IMR-90 (cell line): ENCODE measurements around the gene TRIM75. TPM values are rescaled to one million over a fixed set of nuclear protein-coding genes. Genes with fewer than 3 reads are reported as not detected.
"Not testable (repeated sequence)": the region's sequence is repeated elsewhere in the genome, so short reads cannot be mapped to it uniquely, and the experiment has no call there.

Experiments used
- ATAC-seq: fragments of 200-7000 bp; cut with Tn5 transposase; 2 replicates; pipeline ENCODE4 v1.9.1; 2020; ENCODE audit warnings: low read depth, mild to moderate bottlenecking, moderate library complexity
- BruUV-seq: library from RNA; stranded (reverse); fragments of 400-500 nt; replicated peaks from 2 replicates; lab custom pipeline; 2021; lab: Mats Ljungman, UMichigan
- CTCF ChIA-PET: fragments of 300-600 bp; formaldehyde crosslinking; extraction: SDS; loops from one replicate; lab custom pipeline; 2021; ENCODE audit warnings: antibody characterized with exemption; lab: Yijun Ruan, JAX
- POLR2A ChIA-PET: fragments of 300-600 bp; sonication (Branson Sonifier 250); formaldehyde crosslinking; loops from one replicate; lab custom pipeline; 2022; ENCODE audit warnings: antibody characterized with exemption; ENCODE audit not compliant: unreplicated experiment; lab: Charles Lee
- DNase-seq: peaks from one replicate; pipeline ENCODE4 v3.0.0; 2013
- H2AFZ ChIP-seq: replicated peaks from 2 replicates; pipeline ENCODE3; 2013; ENCODE audit warnings: low read length, mild to moderate bottlenecking; ENCODE audit not compliant: poor library complexity
- H2AK5ac ChIP-seq: 2 replicates; pipeline ENCODE4 v1.6.1; 2013; ENCODE audit warnings: low read depth, low read length, inconsistent platforms
- H2AK9ac ChIP-seq: replicated peaks from 2 replicates; pipeline ENCODE3; 2013; ENCODE audit warnings: mild to moderate bottlenecking, low read depth, low read length, moderate library complexity; ENCODE audit not compliant: poor library complexity
- H2BK120ac ChIP-seq: 2 replicates; pipeline ENCODE4 v1.6.1; 2013; ENCODE audit warnings: low read depth, low read length, inconsistent platforms
- H2BK15ac ChIP-seq: 3 replicates; pipeline ENCODE4 v1.6.1; 2013; ENCODE audit warnings: low read depth, low read length, inconsistent platforms
- H2BK20ac ChIP-seq: 2 replicates; pipeline ENCODE4 v1.6.1; 2013; ENCODE audit warnings: low read depth, mild to moderate bottlenecking, inconsistent platforms, low read length, moderate library complexity
- H2BK5ac ChIP-seq: 2 replicates; pipeline ENCODE4 v1.6.1; 2013; ENCODE audit warnings: mild to moderate bottlenecking, low read depth, low read length, inconsistent platforms; ENCODE audit not compliant: poor library complexity, severe bottlenecking
- H3K14ac ChIP-seq: replicated peaks from 2 replicates; pipeline ENCODE4 v1.6.1; 2013; ENCODE audit warnings: low read depth, low read length, inconsistent platforms
- H3K18ac ChIP-seq: 2 replicates; pipeline ENCODE4 v1.6.1; 2013; ENCODE audit warnings: low read depth, low read length, control low read depth
- H3K23ac ChIP-seq: 2 replicates; pipeline ENCODE4 v1.6.1; 2013; ENCODE audit warnings: low read depth, low read length, inconsistent platforms
- H3K27ac ChIP-seq: 2 replicates; pipeline ENCODE4 v1.5.1; 2013; ENCODE audit warnings: mild to moderate bottlenecking, control low read depth, low read length; ENCODE audit not compliant: insufficient read depth
- H3K27me3 ChIP-seq: 2 replicates; pipeline ENCODE4 v1.6.1; 2013; ENCODE audit warnings: low read length; ENCODE audit not compliant: control insufficient read depth, insufficient read depth
- H3K36me3 ChIP-seq: 2 replicates; pipeline ENCODE4 v1.6.1; 2013; ENCODE audit warnings: low read length, mixed read lengths; ENCODE audit not compliant: control insufficient read depth, insufficient read depth
- H3K4ac ChIP-seq: 2 replicates; pipeline ENCODE4 v1.6.1; 2013; ENCODE audit warnings: low read depth, low read length, inconsistent platforms
- H3K4me1 ChIP-seq: 2 replicates; pipeline ENCODE4 v1.6.1; 2013; ENCODE audit warnings: low read length, mixed read lengths; ENCODE audit not compliant: control insufficient read depth, insufficient read depth
- H3K4me2 ChIP-seq: 2 replicates; pipeline ENCODE4 v1.6.1; 2013; ENCODE audit warnings: low read depth, mild to moderate bottlenecking, control low read depth, low read length, moderate library complexity
- H3K4me3 ChIP-seq: 2 replicates; pipeline ENCODE4 v1.5.1; 2013; ENCODE audit warnings: low read depth, mild to moderate bottlenecking, control low read depth, low read length, moderate library complexity; ENCODE audit not compliant: insufficient read depth
- H3K56ac ChIP-seq: 2 replicates; pipeline ENCODE4 v1.6.1; 2013; ENCODE audit warnings: low read length, inconsistent platforms; ENCODE audit not compliant: insufficient read depth; ENCODE audit errors: extremely low read depth
- H3K79me1 ChIP-seq, 2 experiments: 2 replicates each; pipeline ENCODE4 v1.6.1; 2013; ENCODE audit warnings: low read length in 2 of 2, inconsistent platforms in 1 of 2, low read depth in 1 of 2
- H3K9ac ChIP-seq: 2 replicates; pipeline ENCODE4 v1.6.1; 2013; ENCODE audit warnings: low read depth, low read length, control low read depth
- H3K9me1 ChIP-seq: 2 replicates; pipeline ENCODE4 v1.6.1; 2013; ENCODE audit warnings: low read length, inconsistent platforms; ENCODE audit not compliant: insufficient read depth
- H3K9me3 ChIP-seq: 2 replicates; pipeline ENCODE4 v1.6.1; 2013; ENCODE audit warnings: low read length; ENCODE audit not compliant: control insufficient read depth, insufficient read depth
- H4K20me1 ChIP-seq: 2 replicates; pipeline ENCODE4 v1.6.1; 2013; ENCODE audit warnings: low read length, inconsistent platforms; ENCODE audit not compliant: insufficient read depth
- H4K5ac ChIP-seq: 2 replicates; pipeline ENCODE4 v1.6.1; 2013; ENCODE audit warnings: mild to moderate bottlenecking, low read depth, low read length, control low read depth
- H4K8ac ChIP-seq, 2 experiments: 2 replicates each; pipeline ENCODE4 v1.6.1; 2013; ENCODE audit warnings: low read depth in 2 of 2, low read length in 2 of 2, control low read depth in 1 of 2, inconsistent platforms in 1 of 2
- H4K91ac ChIP-seq: 2 replicates; pipeline ENCODE4 v1.6.1; 2013; ENCODE audit warnings: low read depth, low read length, inconsistent platforms; ENCODE audit not compliant: insufficient read depth
- CHD1 ChIP-seq: IDR thresholded peaks from 2 replicates; pipeline ENCODE4 v1.6.1; 2012; ENCODE audit warnings: low read depth, low read length, improper control_type of control experiment
- SMC3 ChIP-seq: fragments of 150-350 bp; IDR thresholded peaks from 2 replicates; pipeline ENCODE4 v1.6.1; 2016; ENCODE audit warnings: low read depth, mild to moderate bottlenecking, antibody characterized with exemption, low read length, moderate library complexity
- WGBS, 2 experiments: methylation state at CpG; one replicate each; pipeline versions ENCODE4 v1.1.5 to v1.1.7; 2013; ENCODE audit warnings: missing lambda C conversion rate in 2 of 2; ENCODE audit not compliant: insufficient read length in 1 of 2; ENCODE audit errors: extremely low coverage in 2 of 2; 5-methylcytosine and 5-hydroxymethylcytosine counted together
- dilution Hi-C: fragments of 300-500 bp; cut with HindIII; formaldehyde crosslinking; loops from one replicate; pipeline ENCODE4 v1.14.3; 2018; ENCODE audit warnings: low sequenced_read_pairs; ENCODE audit not compliant: unreplicated experiment
- in situ Hi-C: fragments of 300-500 bp; cut with MboI; formaldehyde crosslinking; loops from 3 replicates; pipeline ENCODE4 v1.14.3; 2019; ENCODE audit warnings: low sequenced_read_pairs, inconsistent platforms, mixed read lengths
- intact Hi-C: fragments of 100-400 bp; cut with micrococcal nuclease; formaldehyde crosslinking; loops from 2 replicates; pipeline ENCODE4 v1.10.0; 2022
- polyA plus RNA-seq, 3 experiments: library from polyadenylated mRNA; depleted of rRNA; stranded (reverse); fragments of >200 nt; gene quantifications; 2 replicates each; pipeline ENCODE4 v1.2.3, GENCODE V29; 2012; ENCODE audit warnings: low replicate concordance in 1 of 3
- total RNA-seq: library from RNA; depleted of rRNA; stranded (reverse); fragments of >200 nt; gene quantifications from 2 replicates; pipeline ENCODE4 v1.2.3, GENCODE V29; 2012

Gene TRIM75
- total and polyA plus RNA-seq, 2 of the 4 experiments (the other 2 are of a cell fraction): not detected

DNA sequence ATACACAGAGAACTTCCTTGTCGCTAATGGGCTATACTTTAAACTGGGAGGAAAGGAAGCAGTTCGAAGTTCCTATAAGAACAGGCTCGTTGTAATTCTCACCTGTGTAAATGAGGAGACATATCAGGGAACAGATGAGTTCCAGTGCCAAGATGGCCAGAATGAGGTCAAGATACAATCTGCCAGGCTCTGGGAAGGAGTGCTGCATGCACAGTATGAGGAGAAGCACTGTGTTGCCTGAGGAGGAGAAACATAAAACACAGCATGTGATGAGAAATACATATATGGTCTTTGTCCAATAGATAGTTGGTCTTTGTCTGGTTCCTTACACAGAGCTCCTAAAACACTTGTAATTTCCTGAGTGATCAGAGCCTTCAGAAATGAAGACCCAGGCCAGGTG is 34.7 kb downstream of the TRIM75 start:
- no peak overlapping the region for H2BK120ac ChIP-seq
- H3K4me1 ChIP-seq: no peaks in the 10 kb centered on the region
- DNase-seq (no peak), ATAC-seq (no peak)
- no peak overlapping the region for H2BK15ac ChIP-seq
- no peak overlapping the region for H3K4ac ChIP-seq
- intact Hi-C loops (no loop called here), dilution Hi-C loops (no loop called here), in situ Hi-C loops (no loop called here)
- no peak overlapping the region for H3K14ac ChIP-seq
- no peak overlapping the region for H4K8ac ChIP-seq
- H3K36me3 ChIP-seq: peaks cover 1% of the 10 kb centered on the region; the same call in 1 of the 2 replicates
- no peaks in the 10 kb centered on the region for H3K27me3 ChIP-seq
- no peak overlapping the region for H2BK20ac ChIP-seq
- WGBS, 2 experiments: 92% methylated on average over 3 of the region's 3 CpGs; no CpG with 5 or more reads in 1 of the 2 experiments
- H3K9me3 ChIP-seq: no peaks in the 10 kb centered on the region
- H3K79me1 ChIP-seq: no peaks in the 10 kb centered on the region
- TF ChIP-seq CHD1 (no peak), SMC3 (no peak)
- H4K5ac ChIP-seq: no peak overlapping the region
- H3K23ac ChIP-seq: no peak overlapping the region
- POLR2A ChIA-PET: no interaction called here
- H3K18ac ChIP-seq: no peak overlapping the region
- no peak overlapping the region for H2AK9ac ChIP-seq
- no peak overlapping the region for H3K27ac ChIP-seq
- H4K91ac ChIP-seq: no peak overlapping the region
- H2AFZ ChIP-seq: no peak overlapping the region
- no peak overlapping the region for H3K4me2 ChIP-seq
- H2AK5ac ChIP-seq: no peak overlapping the region
- H4K20me1 ChIP-seq: no peaks in the 10 kb centered on the region
- no TSS peak for BruUV-seq
- H3K9ac ChIP-seq: no peak overlapping the region
- CTCF ChIA-PET: interaction anchor here (0.7 kb wide), 1 partner anchor 16 kb away, joined by 3 read pairs; no protein-coding TSS in a partner anchor
- H3K56ac ChIP-seq: no peak overlapping the region
- no peak overlapping the region for H2BK5ac ChIP-seq
- no peak overlapping the region for H3K4me3 ChIP-seq
- H3K9me1 ChIP-seq: no peaks in the 10 kb centered on the region

DNA sequence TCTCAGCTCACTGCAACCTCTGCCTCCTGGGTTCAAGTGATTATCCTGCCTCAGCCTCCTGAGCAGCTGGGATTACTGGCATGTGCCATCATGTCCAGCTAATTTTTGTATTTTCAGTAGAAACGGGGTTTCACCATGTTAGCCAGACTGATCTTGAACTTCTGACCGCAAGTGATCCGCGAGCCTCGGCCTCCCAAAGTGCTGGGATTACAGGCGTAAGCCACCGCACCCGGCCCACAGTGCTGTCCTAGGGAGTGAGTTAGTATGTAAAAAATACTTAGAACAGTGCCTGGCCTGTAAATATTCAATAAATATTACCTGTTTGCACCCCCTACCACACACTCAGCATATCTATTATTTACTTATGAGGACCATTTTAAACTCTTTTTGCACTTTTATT is 38.5 kb downstream of the TRIM75 start:
- H4K20me1 ChIP-seq, H3K4ac ChIP-seq, BruUV-seq, H3K36me3 ChIP-seq, ATAC-seq, H3K56ac ChIP-seq, H3K23ac ChIP-seq, H4K8ac ChIP-seq, intact Hi-C loops, H3K27me3 ChIP-seq, H3K4me3 ChIP-seq, H3K27ac ChIP-seq, H3K9me1 ChIP-seq, H3K4me2 ChIP-seq, H3K9ac ChIP-seq, H2AFZ ChIP-seq, H3K4me1 ChIP-seq, H2BK5ac ChIP-seq, H4K91ac ChIP-seq, POLR2A ChIA-PET, H3K79me1 ChIP-seq, H3K14ac ChIP-seq, H2BK15ac ChIP-seq, H2AK9ac ChIP-seq, H2BK20ac ChIP-seq, DNase-seq, H2BK120ac ChIP-seq, H3K9me3 ChIP-seq, dilution Hi-C loops, H4K5ac ChIP-seq, H2AK5ac ChIP-seq, H3K18ac ChIP-seq: not testable (repeated sequence)
- WGBS, 2 experiments: 92% methylated on average over 2 of the region's 8 CpGs; no CpG with 5 or more reads in 1 of the 2 experiments
- CTCF ChIA-PET: interaction anchor here (0.6 kb wide), 1 partner anchor 16 kb away, joined by 3 read pairs; no protein-coding TSS in a partner anchor
- in situ Hi-C loops: loop anchor here (10.0 kb wide), 1 partner anchor 317 kb away; no protein-coding TSS in a partner anchor
